ENCODE results near the gene GABPA. TPM values are rescaled to one million over a fixed set of nuclear protein-coding genes. Genes with fewer than 3 reads are reported as not detected.
"Not testable (repeated sequence)": the region's sequence is repeated elsewhere in the genome, so short reads cannot be mapped to it uniquely, and the experiment has no call there.

Gene GABPA
- total and polyA plus RNA-seq, 4 donors = 5.4 to 19.4 (median 11.5) TPM

- TF ChIP-seq REST (IDR thresholded peaks at IDR 0.05) (no peak), FOXA2 (IDR thresholded peaks at IDR 0.05) (no peak)
Observed at GRCh38 chr21:25691976-25692375, 42.8 kb upstream of the GABPA start (continued).

GRCh38 chr21:25695461-25695860 lies 39.3 kb upstream of the GABPA start:
- H3K36me3 ChIP-seq (ENCODE audit: control insufficient read depth in 4 of 4, insufficient read depth in 3 of 4, low read depth in 1 of 4, low read length in 3 of 4); H3K9me3 ChIP-seq (ENCODE audit: control insufficient read depth in 4 of 4, low read length in 3 of 4); DNase-seq (ENCODE audit: low spot score); H3K4me1 ChIP-seq (ENCODE audit: control insufficient read depth in 4 of 4, insufficient read depth in 4 of 4, low read length in 3 of 4); H3K4me3 ChIP-seq (ENCODE audit: low read depth in 1 of 3, low read length in 3 of 3); H3K27me3 ChIP-seq (ENCODE audit: control insufficient read depth in 4 of 4, insufficient read depth in 4 of 4, low read length in 3 of 4); H3K9ac ChIP-seq (ENCODE audit: low read depth in 1 of 2, low read length in 2 of 2); H3K27ac ChIP-seq (ENCODE audit: low read depth in 1 of 2, low read length in 2 of 2): not testable (repeated sequence)
- 95% methylated on average over 36 of the region's 36 CpGs for WGBS

GRCh38 chr21:25700741-25701140 lies 34.0 kb upstream of the GABPA start:
- 97% methylated on average over 1 of the region's 1 CpG for WGBS
- no peak for DNase-seq (ENCODE audit: low spot score)
- Histone ChIP-seq H3K9ac (ENCODE audit: low read depth in 1 of 2, low read length in 2 of 2) (no peak overlapping the region), H3K27me3 (ENCODE audit: control insufficient read depth in 4 of 4, insufficient read depth in 4 of 4, low read length in 3 of 4) (no peaks in the 10 kb centered on the region), H3K9me3 (ENCODE audit: control insufficient read depth in 4 of 4, low read length in 3 of 4) (no peaks in the 10 kb centered on the region), H3K4me1 (ENCODE audit: control insufficient read depth in 4 of 4, insufficient read depth in 4 of 4, low read length in 3 of 4) (no peaks in the 10 kb centered on the region), H3K4me3 (ENCODE audit: low read depth in 1 of 3, low read length in 3 of 3) (no peak overlapping the region), H3K27ac (ENCODE audit: low read depth in 1 of 2, low read length in 2 of 2) (no peak overlapping the region), H3K36me3 (ENCODE audit: control insufficient read depth in 4 of 4, insufficient read depth in 3 of 4, low read depth in 1 of 4, low read length in 3 of 4) (no peaks in the 10 kb centered on the region)
- TF ChIP-seq YY1 (IDR thresholded peaks at IDR 0.05) = no peak
- no peak for TF ChIP-seq SP1 (IDR thresholded peaks at IDR 0.05)
- no peak for TF ChIP-seq REST (IDR thresholded peaks at IDR 0.05)
- no peak for TF ChIP-seq FOXA2 (IDR thresholded peaks at IDR 0.05)
- no peak for TF ChIP-seq GABPA (IDR thresholded peaks at IDR 0.05 in 1 of 2, conservative IDR thresholded peaks at IDR 0.05 in 1 of 2)
- no peak for TF ChIP-seq TAF1 (conservative IDR thresholded peaks at IDR 0.05)
- no peak for TF ChIP-seq NR2F2 (IDR thresholded peaks at IDR 0.05)
- TF ChIP-seq HNF4A (conservative IDR thresholded peaks at IDR 0.05) = no peak
- TF ChIP-seq RAD21 (IDR thresholded peaks at IDR 0.05) = no peak

GRCh38 chr21:25701529-25701928 lies 33.2 kb upstream of the GABPA start:
- H3K4me3 ChIP-seq (ENCODE audit: low read depth in 1 of 3, low read length in 3 of 3) = no peak overlapping the region
- no peak overlapping the region for H3K27ac ChIP-seq (ENCODE audit: low read depth in 1 of 2, low read length in 2 of 2)
- WGBS = 65% methylated on average over 4 of the region's 4 CpGs
- no peak for DNase-seq (ENCODE audit: low spot score)
- no peaks in the 10 kb centered on the region for H3K36me3 ChIP-seq (ENCODE audit: control insufficient read depth in 4 of 4, insufficient read depth in 3 of 4, low read depth in 1 of 4, low read length in 3 of 4)
- H3K4me1 ChIP-seq (ENCODE audit: control insufficient read depth in 4 of 4, insufficient read depth in 4 of 4, low read length in 3 of 4) = no peaks in the 10 kb centered on the region
- H3K9me3 ChIP-seq (ENCODE audit: control insufficient read depth in 4 of 4, low read length in 3 of 4) = no peaks in the 10 kb centered on the region
- no peaks in the 10 kb centered on the region for H3K27me3 ChIP-seq (ENCODE audit: control insufficient read depth in 4 of 4, insufficient read depth in 4 of 4, low read length in 3 of 4)
- no peak for TF ChIP-seq ZBTB33 (IDR thresholded peaks at IDR 0.05)
- TF ChIP-seq SP1 (IDR thresholded peaks at IDR 0.05) = no peak
- no peak for TF ChIP-seq JUND (IDR thresholded peaks at IDR 0.05)
- H3K9ac ChIP-seq (ENCODE audit: low read depth in 1 of 2, low read length in 2 of 2) = no peak overlapping the region

Measured in liver (tissue), 9 donors.